ENCODE results near the gene EID3.

Gene EID3

DNA sequence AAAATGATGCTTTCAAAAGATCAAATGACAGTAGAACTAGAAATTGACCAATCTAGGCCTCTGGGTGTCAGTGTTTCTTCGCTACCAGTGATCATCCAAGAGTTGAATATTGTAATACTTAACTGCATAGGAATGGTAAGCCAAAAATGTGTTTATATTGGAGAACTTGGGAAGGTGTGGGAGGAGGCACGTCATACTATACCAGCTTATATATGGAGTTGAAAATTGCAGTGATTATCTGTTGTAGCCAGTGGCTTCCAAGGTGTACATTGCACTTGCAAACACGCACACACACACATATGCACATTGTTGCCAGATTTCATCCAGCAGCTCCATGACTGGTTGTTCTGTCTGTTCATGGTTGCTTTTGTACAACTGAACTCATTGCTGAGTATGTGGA is 36.1 kb downstream of the EID3 start:
- TF ChIP-seq, protein P1, sequence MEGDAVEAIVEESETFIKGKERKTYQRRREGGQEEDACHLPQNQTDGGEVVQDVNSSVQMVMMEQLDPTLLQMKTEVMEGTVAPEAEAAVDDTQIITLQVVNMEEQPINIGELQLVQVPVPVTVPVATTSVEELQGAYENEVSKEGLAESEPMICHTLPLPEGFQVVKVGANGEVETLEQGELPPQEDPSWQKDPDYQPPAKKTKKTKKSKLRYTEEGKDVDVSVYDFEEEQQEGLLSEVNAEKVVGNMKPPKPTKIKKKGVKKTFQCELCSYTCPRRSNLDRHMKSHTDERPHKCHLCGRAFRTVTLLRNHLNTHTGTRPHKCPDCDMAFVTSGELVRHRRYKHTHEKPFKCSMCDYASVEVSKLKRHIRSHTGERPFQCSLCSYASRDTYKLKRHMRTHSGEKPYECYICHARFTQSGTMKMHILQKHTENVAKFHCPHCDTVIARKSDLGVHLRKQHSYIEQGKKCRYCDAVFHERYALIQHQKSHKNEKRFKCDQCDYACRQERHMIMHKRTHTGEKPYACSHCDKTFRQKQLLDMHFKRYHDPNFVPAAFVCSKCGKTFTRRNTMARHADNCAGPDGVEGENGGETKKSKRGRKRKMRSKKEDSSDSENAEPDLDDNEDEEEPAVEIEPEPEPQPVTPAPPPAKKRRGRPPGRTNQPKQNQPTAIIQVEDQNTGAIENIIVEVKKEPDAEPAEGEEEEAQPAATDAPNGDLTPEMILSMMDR (IDR thresholded peaks at IDR 0.05), result no peak
- Histone ChIP-seq H3K27ac (peak overlapping the region in 1 of 2 donors; percentile 42), H3K4me3 (no peak overlapping the region)
- no peak for DNase-seq (ENCODE audit: low spot score)

DNA sequence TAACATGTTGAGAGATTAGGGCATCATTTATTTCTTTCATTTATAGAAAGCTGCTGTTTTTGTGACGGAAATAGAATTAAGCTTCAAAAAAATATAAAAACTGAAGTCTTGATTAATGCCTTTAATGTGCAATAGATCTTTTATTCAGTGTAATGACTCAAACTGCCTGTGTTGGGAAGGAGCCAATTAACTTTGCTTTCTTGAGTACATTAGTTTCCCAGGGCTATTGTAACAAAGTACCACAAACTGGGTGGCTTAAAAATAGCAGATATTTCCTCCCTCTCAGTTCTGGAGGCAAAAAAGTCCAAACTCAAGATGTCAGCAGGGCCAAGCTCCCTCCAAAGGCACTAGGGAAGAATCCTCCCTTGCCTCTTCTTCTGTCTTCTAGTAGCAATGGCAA is 36.6 kb downstream of the EID3 start:
- TF ChIP-seq, protein P1 (IDR thresholded peaks at IDR 0.05), result no peak
- Histone ChIP-seq H3K27ac (peak overlapping the region; percentile 24 to 30), H3K4me3 (no peak overlapping the region)
- DNase-seq (ENCODE audit: low spot score), result no peak

DNA sequence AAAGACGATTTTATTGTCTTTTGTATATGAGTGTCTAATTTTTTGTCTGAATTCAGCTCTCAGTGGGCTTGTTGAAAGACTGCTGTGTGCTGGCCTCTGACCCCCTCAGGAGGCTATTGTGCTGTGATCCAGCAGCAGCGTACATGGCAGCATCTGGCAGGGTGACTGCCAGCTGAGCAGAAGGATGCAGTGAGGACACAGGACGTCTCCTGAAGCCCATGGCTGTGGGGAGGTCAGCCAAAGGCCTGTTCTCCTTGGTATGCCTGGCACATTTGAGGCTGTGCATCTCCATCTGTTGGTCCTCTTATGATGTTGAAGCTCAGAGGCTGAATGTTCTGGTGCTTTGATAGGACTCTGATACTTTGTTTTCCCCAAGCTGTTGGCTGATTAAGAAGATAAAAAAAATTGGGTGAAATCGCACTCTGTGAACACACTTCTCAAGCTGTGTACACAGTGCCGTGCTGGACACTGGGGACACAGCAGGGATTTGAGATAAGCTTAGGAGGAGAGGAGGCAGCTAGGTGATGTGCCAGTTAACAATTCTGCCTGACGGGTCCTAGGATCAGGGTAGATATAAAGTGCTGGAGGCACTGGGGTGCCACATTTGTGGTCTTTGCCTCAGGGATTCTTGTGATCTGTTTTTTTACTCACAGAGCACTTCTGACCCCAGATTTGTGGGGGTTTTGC is 37.5 kb downstream of the EID3 start:
- H3K4me3 ChIP-seq, result no peak overlapping the region
- DNase-seq (ENCODE audit: low spot score), result no peak
- TF ChIP-seq, protein P1 (IDR thresholded peaks at IDR 0.05), result no peak
- peak overlapping the region in 1 of 2 donors; percentile 24 for H3K27ac ChIP-seq

DNA sequence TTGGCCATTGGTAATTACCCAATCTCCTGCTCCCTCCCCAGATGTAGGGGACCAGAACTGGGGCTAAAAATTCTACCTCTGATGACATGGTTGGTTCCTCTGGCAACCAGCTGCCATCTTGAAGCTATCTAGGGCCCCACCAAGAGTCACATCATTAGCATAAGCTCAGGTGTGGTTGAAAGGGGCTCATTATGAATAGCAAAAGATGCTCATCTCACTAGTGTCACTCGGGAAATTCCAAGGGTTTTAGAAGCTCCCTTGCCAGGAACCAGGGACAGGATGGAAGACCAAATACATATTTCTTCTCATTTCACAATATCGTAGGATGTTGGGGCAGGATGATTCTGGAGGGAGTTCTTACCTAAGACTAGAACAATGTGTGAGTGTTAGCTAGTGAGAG is 38.6 kb downstream of the EID3 start:
- Histone ChIP-seq H3K4me3 (no peak overlapping the region), H3K27ac (no peak overlapping the region)
- TF ChIP-seq, protein P1 (IDR thresholded peaks at IDR 0.05), result no peak
- DNase-seq (ENCODE audit: low spot score), result no peak

DNA sequence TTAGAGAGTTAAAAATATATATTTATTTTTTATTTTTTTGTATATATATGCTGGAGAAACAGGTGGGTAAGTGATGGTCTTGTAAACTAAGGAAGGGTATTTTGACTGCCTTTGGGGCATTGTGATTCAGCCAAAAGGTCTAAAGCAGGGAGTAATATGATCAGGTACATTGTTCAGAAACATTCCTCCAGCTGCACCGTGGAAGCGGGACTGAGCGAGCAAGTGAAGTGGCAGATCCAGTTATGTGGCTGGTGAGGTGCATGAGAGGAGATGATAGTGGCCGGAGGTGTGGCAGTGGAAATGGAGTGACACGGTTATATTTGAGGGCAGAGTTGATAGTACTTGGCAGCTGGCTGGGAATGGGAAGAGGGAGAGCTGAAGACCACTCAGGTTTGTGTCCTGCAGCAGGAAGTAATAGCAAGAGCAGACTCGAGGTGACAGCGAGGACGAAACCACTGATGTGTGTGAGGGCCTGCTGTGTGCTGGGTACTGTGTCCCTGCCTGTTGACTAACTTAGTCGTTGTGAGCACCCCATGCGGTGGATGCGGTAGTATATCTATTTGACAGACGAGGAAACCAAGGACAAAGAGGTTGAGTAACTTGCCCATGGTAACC is 39.2 kb downstream of the EID3 start:
- TF ChIP-seq, protein P1 (IDR thresholded peaks at IDR 0.05), result no peak

DNA sequence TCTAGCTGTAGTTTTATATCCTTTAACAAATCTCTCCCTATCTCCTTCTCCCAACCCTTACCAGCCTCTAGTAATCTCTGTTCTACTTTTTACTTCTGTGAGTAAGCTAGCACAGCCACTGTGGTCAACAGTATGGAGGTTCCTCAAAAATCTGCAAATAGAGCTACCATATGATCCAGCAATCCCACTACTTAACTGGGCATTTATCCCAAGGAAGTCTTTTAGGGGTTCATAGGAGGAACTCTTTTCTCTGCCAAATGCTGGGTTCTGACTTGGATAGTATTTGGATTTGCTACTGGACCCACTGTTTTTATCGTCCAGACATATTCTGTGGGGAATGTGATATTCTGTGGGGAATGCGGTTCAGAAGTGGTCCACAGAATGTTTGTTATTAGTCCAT is 41.1 kb downstream of the EID3 start:
- TF ChIP-seq, protein P1 (IDR thresholded peaks at IDR 0.05), result no peak
- DNase-seq (ENCODE audit: low spot score), result no peak
- Histone ChIP-seq H3K27ac (no peak overlapping the region), H3K4me3 (no peak overlapping the region)

More for the DNA sequence above, 39.2 kb downstream of the EID3 start:
- no peak overlapping the region for H3K4me3 ChIP-seq
- DNase-seq (ENCODE audit: low spot score), result no peak
- H3K27ac ChIP-seq, result no peak overlapping the region

All from coronary artery (tissue), 2 donors.